H1 (cell line): ENCODE measurements around the gene CAMTA1. TPM values are rescaled to one million over a fixed set of nuclear protein-coding genes. Genes with fewer than 3 reads are reported as not detected.

Experiments used
- CHD7 ChIP-seq: fragments of 300-600 bp; sonication (generic); IDR thresholded peaks from 2 replicates; pipeline ENCODE4 v1.7.1; 2012; ENCODE audit warnings: low read length, moderate library complexity, mild to moderate bottlenecking, inconsistent platforms; ENCODE audit not compliant: insufficient replicate concordance
- CTCF ChIP-seq, 3 experiments: IDR thresholded peaks; 1 replicate in 2 of 3; 2 replicates in 1 of 3; pipeline versions ENCODE4 v1.5.1 to v1.6.1; 2011; ENCODE audit warnings: low read length in 3 of 3, mild to moderate bottlenecking in 3 of 3, inconsistent platforms in 2 of 3, low read depth in 1 of 3, moderate library complexity in 1 of 3; ENCODE audit not compliant: insufficient read depth in 1 of 3; ENCODE audit errors: control extremely low read depth in 1 of 3
- HDAC6 ChIP-seq: IDR thresholded peaks from one replicate; pipeline ENCODE4 v1.7.1; 2012; ENCODE audit warnings: low read depth, mild to moderate bottlenecking, inconsistent platforms, low read length, moderate library complexity
- YY1 ChIP-seq: IDR thresholded peaks from 2 replicates; pipeline ENCODE4 v1.6.1; 2011; ENCODE audit warnings: low read depth, mild to moderate bottlenecking, low read length
- polyA plus RNA-seq, 7 experiments: library from polyadenylated mRNA; depleted of rRNA in 3 of 7; stranded (reverse) in 5 of 7; unstranded in 2 of 7; fragments of >200 nt in 5 of 7; fragments of 200-250 nt in 2 of 7; gene quantifications; 1 replicate in 5 of 7; 2 replicates in 1 of 7; 4 replicates in 1 of 7; pipeline versions ENCODE4 v1.2.1 to v1.2.3, GENCODE V29; 2011 to 2013; ENCODE audit warnings: missing spikeins in 2 of 7, mixed read lengths in 2 of 7
- total RNA-seq: library from RNA; stranded (reverse); fragmentation: NEBNext Ultra II Directional; extraction: Animal tissue kit (Norgen Biotek cat#: 25700); gene quantifications from 2 replicates; pipeline ENCODE4 v1.2.1, GENCODE V29; 2021

The CAMTA1 gene
- total and polyA plus RNA-seq, 2 of the 8 experiments (the other 6 are each of a cell fraction or from before 2014, with no cell fraction given): 65.0 to 119 TPM

- TF ChIP-seq CHD7: no peak
- no peak for TF ChIP-seq YY1
- no peak for TF ChIP-seq CTCF (IDR thresholded peaks at IDR 0.05; ENCODE audit: control extremely low read depth in 1 of 3, insufficient read depth in 1 of 3, low read depth in 1 of 3, low read length in 3 of 3)
- no peak for TF ChIP-seq HDAC6
- TF ChIP-seq, all 59 proteins: peak for 0
Observed at GRCh38 chr1:7795406-7795805, 1010.2 kb downstream of the CAMTA1 start (continued).
